K562 (cell line): ENCODE results near the gene PPP2R2B. TPM values are rescaled to one million over a fixed set of nuclear protein-coding genes. Genes with fewer than 3 reads are reported as not detected.

Experiments used
- ATAC-seq: fragments of 200-7000 bp; cut with Tn5 transposase; 3 replicates; pipeline ENCODE4 v1.9.1; 2020; ENCODE audit warnings: moderate library complexity
- BruUV-seq: library from RNA; stranded (reverse); fragments of 400-500 nt; replicated peaks from 2 replicates; lab custom pipeline; 2021; lab: Mats Ljungman, UMichigan
- CTCF ChIA-PET: fragments of 300-600 bp; formaldehyde crosslinking; extraction: SDS; loops from one replicate; lab custom pipeline; 2021; ENCODE audit warnings: low intra/inter-chr PET ratio; lab: Yijun Ruan, JAX
- POLR2A ChIA-PET: fragments of 300-600, 350-650 bp; sonication (Branson Sonifier 250); formaldehyde crosslinking; extraction: SDS; loops from one replicate; lab custom pipeline; 2021; ENCODE audit warnings: antibody characterized with exemption, inconsistent platforms; lab: Yijun Ruan, JAX
- DNase-seq, 4 experiments: peaks; one replicate each; pipeline versions ENCODE4 v3.0.0 to v3.0.0-alpha.2; 2011 to 2018; ENCODE audit warnings: low spot score in 3 of 4, mixed read lengths in 3 of 4; ENCODE audit errors: extremely low read depth in 1 of 4
- FAIRE-seq: peaks from 2 replicates; lab custom pipeline; 2011; peaks lifted over from hg19 to GRCh38; lab: Jason Lieb, UNC
- H2AFZ ChIP-seq: 2 replicates; pipeline ENCODE4 v1.6.0; 2011; ENCODE audit warnings: low read depth, low read length, control low read depth, inconsistent platforms
- H3K27ac ChIP-seq: fragments of 200-600 bp; 3 replicates; pipeline ENCODE4 v1.8.0; 2011; ENCODE audit warnings: low read depth, mild to moderate bottlenecking, control low read depth, inconsistent platforms, low read length, moderate library complexity, mixed read lengths; ENCODE audit errors: extremely low read depth
- H3K27me3 ChIP-seq, 2 experiments: fragments of 300-600 bp in 1 of 2; 2 replicates in 1 of 2; 3 replicates in 1 of 2; pipeline versions ENCODE4 v1.6.0 to v1.8.0; 2011; ENCODE audit warnings: inconsistent platforms in 2 of 2, low read length in 2 of 2, mild to moderate bottlenecking in 1 of 2, mixed read lengths in 1 of 2, moderate library complexity in 1 of 2; ENCODE audit not compliant: control insufficient read depth in 2 of 2, insufficient read depth in 2 of 2
- H3K36me3 ChIP-seq: fragments of 300-600 bp; 3 replicates; pipeline ENCODE4 v1.8.0; 2011; ENCODE audit warnings: mild to moderate bottlenecking, low read length, inconsistent platforms; ENCODE audit not compliant: control insufficient read depth, insufficient read depth
- H3K4me1 ChIP-seq, 2 experiments: fragments of 200-600 bp in 1 of 2; replicated peaks in 1 of 2; 2 replicates in 1 of 2; 3 replicates in 1 of 2; pipeline versions ENCODE4 v1.5.1 to v1.8.0; 2011; ENCODE audit warnings: inconsistent platforms in 2 of 2, low read length in 2 of 2, mild to moderate bottlenecking in 1 of 2, mixed read lengths in 1 of 2, moderate library complexity in 1 of 2; ENCODE audit not compliant: control insufficient read depth in 2 of 2, insufficient read depth in 2 of 2
- H3K4me2 ChIP-seq: 2 replicates; pipeline ENCODE4 v1.6.1; 2011; ENCODE audit warnings: low read length, control low read depth, inconsistent platforms, mixed read lengths; ENCODE audit not compliant: insufficient read depth
- H3K4me3 ChIP-seq: fragments of 200-600 bp; sonication (generic), shearing (Covaris generic); 2 replicates; pipeline ENCODE4 v1.5.1; 2016; ENCODE audit warnings: control low read depth, inconsistent platforms
- H3K79me2 ChIP-seq: fragments of 200-600 bp; 3 replicates; pipeline ENCODE4 v1.8.0; 2011; ENCODE audit warnings: low read length, inconsistent platforms; ENCODE audit not compliant: control insufficient read depth, insufficient read depth
- H3K9ac ChIP-seq, 2 experiments: 2 replicates each; pipeline versions ENCODE4 v1.6.0 to v1.6.1; 2011; ENCODE audit warnings: low read depth in 2 of 2, low read length in 2 of 2, control low read depth in 1 of 2, inconsistent platforms in 1 of 2, mild to moderate bottlenecking in 1 of 2, mixed read lengths in 1 of 2; ENCODE audit not compliant: insufficient read depth in 1 of 2
- H3K9me1 ChIP-seq: one replicate; pipeline ENCODE4 v1.6.0; 2011; ENCODE audit warnings: inconsistent platforms, mild to moderate bottlenecking, low read length, moderate library complexity; ENCODE audit not compliant: control insufficient read depth, insufficient read depth
- H3K9me3 ChIP-seq: replicated peaks from 2 replicates; pipeline ENCODE4 v1.5.1; 2011; ENCODE audit warnings: low read depth, low read length, inconsistent platforms; ENCODE audit not compliant: control insufficient read depth, insufficient read depth
- H4K20me1 ChIP-seq: replicated peaks from 2 replicates; pipeline ENCODE4 v1.6.1; 2011; ENCODE audit warnings: low read length, inconsistent platforms, mixed read lengths; ENCODE audit not compliant: control insufficient read depth, insufficient read depth
- ARID1B ChIP-seq: fragments of 450-650 bp; IDR thresholded peaks from 2 replicates; pipeline ENCODE4 v1.6.1; 2016; ENCODE audit warnings: antibody characterized with exemption, mild to moderate bottlenecking, inconsistent platforms
- BDP1 ChIP-seq: IDR thresholded peaks from 3 replicates; pipeline ENCODE4 v1.6.1; 2011; ENCODE audit not compliant: insufficient read length, insufficient read depth
- EP300 ChIP-seq: IDR thresholded peaks from 2 replicates; pipeline ENCODE4 v1.6.1; 2012; ENCODE audit warnings: low read length, improper control_type of control experiment
- GATA2 ChIP-seq: sonication (generic); formaldehyde crosslinking; IDR thresholded peaks from 2 replicates; pipeline ENCODE4 v1.4.0; 2020; ENCODE audit warnings: mild to moderate bottlenecking, missing genetic modification reagents
- MAFK ChIP-seq: IDR thresholded peaks from 2 replicates; pipeline ENCODE4 v1.6.1; 2011; ENCODE audit warnings: low read length, improper control_type of control experiment
- NR2C2 ChIP-seq, 2 experiments: fragments of 200-800 bp in 1 of 2; sonication (Bioruptor generic) in 1 of 2; sonication (generic) in 1 of 2; formaldehyde crosslinking in 1 of 2; IDR thresholded peaks; 2 replicates each; pipeline versions ENCODE4 v1.6.1 to v1.8.0; 2016 to 2022; ENCODE audit warnings: mild to moderate bottlenecking in 1 of 2, missing compliant biosample characterization in 1 of 2, missing genetic modification characterization in 1 of 2, missing genetic modification reagents in 1 of 2
- SRSF9 ChIP-seq: fragments of 200-400 bp; formaldehyde crosslinking; IDR thresholded peaks from 2 replicates; pipeline ENCODE4 v1.6.1; 2017; ENCODE audit warnings: low read depth, low read length, borderline replicate concordance
- STAT5B ChIP-seq: fragments of 250-450 bp; sonication (Bioruptor Pico); IDR thresholded peaks from 2 replicates; pipeline ENCODE4 v1.8.0; 2021; ENCODE audit warnings: mild to moderate bottlenecking, inconsistent platforms
- TAF1 ChIP-seq: IDR thresholded peaks from 2 replicates; pipeline ENCODE4 v1.6.1; 2011; ENCODE audit warnings: mild to moderate bottlenecking, low read length, moderate library complexity; ENCODE audit not compliant: insufficient read depth, control insufficient read depth, severe bottlenecking; ENCODE audit errors: extremely low read depth
- ZNF197 ChIP-seq: fragments of 200-800 bp; sonication (Bioruptor generic); IDR thresholded peaks from 2 replicates; pipeline ENCODE4 v1.6.1; 2016; ENCODE audit warnings: low read depth, missing genetic modification characterization, missing compliant biosample characterization
- ZNF77 ChIP-seq: fragments of 250-450 bp; sonication (Bioruptor Pico); IDR thresholded peaks from 2 replicates; pipeline ENCODE4 v1.5.0; 2020
- WGBS: fragments of 100-300 bp; shearing (Covaris generic); methylation state at CpG from one replicate; pipeline ENCODE4 v1.1.6; 2016; ENCODE audit warnings: low coverage, mixed read lengths; ENCODE audit not compliant: insufficient coverage; ENCODE audit errors: missing lambda C conversion rate; 5-methylcytosine and 5-hydroxymethylcytosine counted together
- in situ Hi-C: fragments of 300-500 bp; cut with MboI; formaldehyde crosslinking; loops from 4 replicates; pipeline ENCODE4 v1.15.0; 2018; ENCODE audit warnings: inconsistent platforms, mixed read lengths
- intact Hi-C: fragments of 100-400 bp; cut with micrococcal nuclease; formaldehyde crosslinking; loops from 2 replicates; pipeline ENCODE4 v1.14.2; 2022
- polyA plus RNA-seq, 8 experiments: library from polyadenylated mRNA; depleted of rRNA in 4 of 8; stranded (reverse) in 5 of 8; unstranded in 3 of 8; fragments of >200 nt; fragmentation: Nextera tagmentation in 2 of 8; fragmentation: Illumina TruSeq in 1 of 8; extraction: Ambion mirVana in 2 of 8; extraction: Trizol in 1 of 8; gene quantifications; 2 replicates each; pipeline versions ENCODE4 v1.2.1 to v1.2.3, GENCODE V29; 2011 to 2014; ENCODE audit warnings: inconsistent platforms in 1 of 8, missing spikeins in 1 of 8
- total RNA-seq, 7 experiments: library from RNA; depleted of rRNA in 6 of 7; stranded (reverse); fragments of >200 nt in 6 of 7; fragmentation: Illumina TruSeq in 2 of 7; extraction: Trizol in 2 of 7; gene quantifications; 2 replicates each; pipeline versions ENCODE4 v1.2.1 to v1.2.3, GENCODE V29; 2011 to 2021; ENCODE audit warnings: low replicate concordance in 1 of 7
- TF ChIP-seq, protein P1 (sequence below): fragments of 150-350 bp; IDR thresholded peaks from 2 replicates; pipeline ENCODE4 v1.6.1; 2014; ENCODE audit warnings: low read depth, mild to moderate bottlenecking, low read length, borderline replicate concordance

PPP2R2B gene
- total and polyA plus RNA-seq, 9 of the 15 experiments (the other 6 are each of a cell fraction or from before 2014, with no cell fraction given), result not detected

DNA sequence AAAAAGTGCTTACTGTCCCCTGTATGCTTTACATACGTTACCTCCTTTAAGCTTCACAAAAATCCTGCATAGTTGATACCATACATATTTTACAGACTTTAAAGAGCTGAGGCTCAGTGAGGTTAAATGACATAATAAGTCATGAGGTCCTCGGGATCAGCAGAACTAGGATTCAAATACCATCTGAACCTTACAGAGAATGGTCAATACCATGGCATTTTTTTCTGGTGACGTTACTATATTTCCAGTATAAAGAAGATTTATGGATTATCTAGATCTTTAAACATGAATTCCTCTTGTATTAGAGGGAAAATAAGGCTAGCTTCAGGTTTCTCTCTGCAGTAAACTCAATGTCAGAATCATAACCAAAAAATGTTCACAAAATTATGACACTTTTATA, 208.9 kb downstream of the PPP2R2B start:
- no TSS peak for BruUV-seq
- Histone ChIP-seq H3K79me2 (no peaks in the 10 kb centered on the region), H3K4me2 (no peak overlapping the region), H4K20me1 (no peaks in the 10 kb centered on the region), H3K9me3 (no peaks in the 10 kb centered on the region), H3K9me1 (no peaks in the 10 kb centered on the region), H3K4me1 (no peaks in the 10 kb centered on the region), H3K4me3 (no peak overlapping the region), H3K36me3 (no peaks in the 10 kb centered on the region), H2AFZ (no peak overlapping the region), H3K27ac (no peak overlapping the region), H3K27me3 (no peaks in the 10 kb centered on the region), H3K9ac (no peak overlapping the region)
- ChIA-PET POLR2A (no interaction called here), CTCF (no interaction called here)
- no peak for ATAC-seq
- FAIRE-seq, result no peak
- intact Hi-C loops (loop anchor here (10.0 kb wide), 1 partner anchor 295 kb away; no protein-coding TSS in a partner anchor), in situ Hi-C loops (no loop called here)
- WGBS, result 0% methylated on average over 3 of the region's 3 CpGs
- TF ChIP-seq MAFK (no peak), NR2C2 (CRISPR knock-in tag; IDR thresholded peaks at IDR 0.05) (no peak), NR2C2 (tag; IDR thresholded peaks at IDR 0.05) (no peak), ZNF197 (no peak), BDP1 (no peak), ARID1B (no peak), GATA2 (CRISPR knock-in tag) (no peak), EP300 (no peak), TAF1 (no peak), SRSF9 (no peak), STAT5B (no peak), ZNF77 (no peak)
- TF ChIP-seq, protein P1, sequence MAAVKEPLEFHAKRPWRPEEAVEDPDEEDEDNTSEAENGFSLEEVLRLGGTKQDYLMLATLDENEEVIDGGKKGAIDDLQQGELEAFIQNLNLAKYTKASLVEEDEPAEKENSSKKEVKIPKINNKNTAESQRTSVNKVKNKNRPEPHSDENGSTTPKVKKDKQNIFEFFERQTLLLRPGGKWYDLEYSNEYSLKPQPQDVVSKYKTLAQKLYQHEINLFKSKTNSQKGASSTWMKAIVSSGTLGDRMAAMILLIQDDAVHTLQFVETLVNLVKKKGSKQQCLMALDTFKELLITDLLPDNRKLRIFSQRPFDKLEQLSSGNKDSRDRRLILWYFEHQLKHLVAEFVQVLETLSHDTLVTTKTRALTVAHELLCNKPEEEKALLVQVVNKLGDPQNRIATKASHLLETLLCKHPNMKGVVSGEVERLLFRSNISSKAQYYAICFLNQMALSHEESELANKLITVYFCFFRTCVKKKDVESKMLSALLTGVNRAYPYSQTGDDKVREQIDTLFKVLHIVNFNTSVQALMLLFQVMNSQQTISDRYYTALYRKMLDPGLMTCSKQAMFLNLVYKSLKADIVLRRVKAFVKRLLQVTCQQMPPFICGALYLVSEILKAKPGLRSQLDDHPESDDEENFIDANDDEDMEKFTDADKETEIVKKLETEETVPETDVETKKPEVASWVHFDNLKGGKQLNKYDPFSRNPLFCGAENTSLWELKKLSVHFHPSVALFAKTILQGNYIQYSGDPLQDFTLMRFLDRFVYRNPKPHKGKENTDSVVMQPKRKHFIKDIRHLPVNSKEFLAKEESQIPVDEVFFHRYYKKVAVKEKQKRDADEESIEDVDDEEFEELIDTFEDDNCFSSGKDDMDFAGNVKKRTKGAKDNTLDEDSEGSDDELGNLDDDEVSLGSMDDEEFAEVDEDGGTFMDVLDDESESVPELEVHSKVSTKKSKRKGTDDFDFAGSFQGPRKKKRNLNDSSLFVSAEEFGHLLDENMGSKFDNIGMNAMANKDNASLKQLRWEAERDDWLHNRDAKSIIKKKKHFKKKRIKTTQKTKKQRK, result no peak
- DNase-seq, result no peak
